Measurements from ENCODE around the gene SEPTIN3.

- TF ChIP-seq EZH2 (IDR thresholded peaks at IDR 0.05; ENCODE audit: borderline replicate concordance) (no peak), CTCF (IDR thresholded peaks at IDR 0.05; ENCODE audit: poor library complexity) (no peak)
Measured at GRCh38 chr22:41939981-41940831, 29.0 kb upstream of the SEPTIN3 start.
